ENCODE results near the gene SUSD4. TPM values are rescaled to one million over a fixed set of nuclear protein-coding genes. Genes with fewer than 3 reads are reported as not detected.

SUSD4 gene
- total RNA-seq, 1 experiment from 2014 or later, result 3.5 TPM

GRCh38 chr1:223339861-223340260 lies 24.1 kb downstream of the SUSD4 start:
- no peak overlapping the region for H2BK15ac ChIP-seq (ENCODE audit: low read depth, low read length)
- no peak overlapping the region for H3K9ac ChIP-seq (ENCODE audit: extremely low read depth, insufficient read length, low read length)
- no peaks in the 10 kb centered on the region for H3K23me2 ChIP-seq (ENCODE audit: insufficient read length, low read depth, low read length, poor library complexity, severe bottlenecking)
- H3T11ph ChIP-seq (ENCODE audit: low read length), result no peak overlapping the region
- H4K8ac ChIP-seq (replicated peaks; ENCODE audit: insufficient read length, low read depth, low read length), result no peak overlapping the region
- H2BK120ac ChIP-seq (ENCODE audit: low read depth, low read length, poor library complexity, severe bottlenecking), result no peak overlapping the region
- H4K20me1 ChIP-seq (ENCODE audit: control insufficient read depth, insufficient read depth, insufficient read length), result no peaks in the 10 kb centered on the region
- no peaks in the 10 kb centered on the region for H3K79me2 ChIP-seq (ENCODE audit: insufficient read depth, low read length)
- Mint-ChIP-seq H3K27ac (peak overlapping the region in 1 of 3 experiments; percentile 8; a peak in 1 of 7 replicates), H3K27me3 (ENCODE audit: low read depth) (peaks cover 3% of the 10 kb centered on the region), H3K9me3 (no peaks in the 10 kb centered on the region), H3K36me3 (ENCODE audit: insufficient read depth in 1 of 3, low read depth in 3 of 3) (no peaks in the 10 kb centered on the region; a peak in 1 of 7 replicates), H3K4me1 (peaks cover 11 to 20% of the 10 kb centered on the region in 2 experiments), H3K4me3 (no peak overlapping the region)
- H3K4ac ChIP-seq (ENCODE audit: low read depth, low read length), result no peak overlapping the region
- H2AFZ ChIP-seq (ENCODE audit: low read length), result no peak overlapping the region
- H2BK12ac ChIP-seq (ENCODE audit: insufficient read length, low read depth, low read length), result no peak overlapping the region
- H2BK20ac ChIP-seq (ENCODE audit: low read depth, low read length, poor library complexity, severe bottlenecking), result no peak overlapping the region
- H3K9me3 ChIP-seq (ENCODE audit: control insufficient read depth, low read depth, low read length), result no peaks in the 10 kb centered on the region
- H3K79me1 ChIP-seq (ENCODE audit: insufficient read depth, low read depth, low read length, poor library complexity, severe bottlenecking), result no peaks in the 10 kb centered on the region
- H3K23ac ChIP-seq (ENCODE audit: insufficient read length, low read depth, low read length), result no peak overlapping the region
- H3K56ac ChIP-seq (ENCODE audit: insufficient read length, low read depth, low read length), result no peak overlapping the region
- no peak overlapping the region for H4K5ac ChIP-seq (ENCODE audit: insufficient read length, low read depth, low read length)
- no peak overlapping the region for H3K18ac ChIP-seq (ENCODE audit: insufficient read length, low read depth, low read length)
- no peaks in the 10 kb centered on the region for H3K27me3 ChIP-seq (ENCODE audit: insufficient read depth, low read length)
- H3K4me2 ChIP-seq (ENCODE audit: insufficient read depth, insufficient read length, low read length), result no peak overlapping the region
- no peak overlapping the region for H2AK5ac ChIP-seq (ENCODE audit: insufficient read length, low read length)
- H3K14ac ChIP-seq (ENCODE audit: insufficient read depth, low read length), result no peak overlapping the region
- TF ChIP-seq, protein P1, sequence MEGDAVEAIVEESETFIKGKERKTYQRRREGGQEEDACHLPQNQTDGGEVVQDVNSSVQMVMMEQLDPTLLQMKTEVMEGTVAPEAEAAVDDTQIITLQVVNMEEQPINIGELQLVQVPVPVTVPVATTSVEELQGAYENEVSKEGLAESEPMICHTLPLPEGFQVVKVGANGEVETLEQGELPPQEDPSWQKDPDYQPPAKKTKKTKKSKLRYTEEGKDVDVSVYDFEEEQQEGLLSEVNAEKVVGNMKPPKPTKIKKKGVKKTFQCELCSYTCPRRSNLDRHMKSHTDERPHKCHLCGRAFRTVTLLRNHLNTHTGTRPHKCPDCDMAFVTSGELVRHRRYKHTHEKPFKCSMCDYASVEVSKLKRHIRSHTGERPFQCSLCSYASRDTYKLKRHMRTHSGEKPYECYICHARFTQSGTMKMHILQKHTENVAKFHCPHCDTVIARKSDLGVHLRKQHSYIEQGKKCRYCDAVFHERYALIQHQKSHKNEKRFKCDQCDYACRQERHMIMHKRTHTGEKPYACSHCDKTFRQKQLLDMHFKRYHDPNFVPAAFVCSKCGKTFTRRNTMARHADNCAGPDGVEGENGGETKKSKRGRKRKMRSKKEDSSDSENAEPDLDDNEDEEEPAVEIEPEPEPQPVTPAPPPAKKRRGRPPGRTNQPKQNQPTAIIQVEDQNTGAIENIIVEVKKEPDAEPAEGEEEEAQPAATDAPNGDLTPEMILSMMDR (conservative IDR thresholded peaks at IDR 0.05), result no peak
- DNase-seq, result no peak
- no peaks in the 10 kb centered on the region for H3K4me1 ChIP-seq (ENCODE audit: insufficient read depth, low read length)
- no CpG with 5 or more reads among the region's 7 CpGs for WGBS (ENCODE audit: extremely low coverage, insufficient read length, low lambda C conversion rate)
- no peak overlapping the region for H4K91ac ChIP-seq (ENCODE audit: insufficient read length, low read depth, low read length)
- no peak overlapping the region for H2BK5ac ChIP-seq (ENCODE audit: insufficient read length, low read length)
- no peak overlapping the region for H3K27ac ChIP-seq (ENCODE audit: insufficient read length, low read depth, low read length)
